ENCODE data around the gene CREB3L4.

The CREB3L4 gene

DNA sequence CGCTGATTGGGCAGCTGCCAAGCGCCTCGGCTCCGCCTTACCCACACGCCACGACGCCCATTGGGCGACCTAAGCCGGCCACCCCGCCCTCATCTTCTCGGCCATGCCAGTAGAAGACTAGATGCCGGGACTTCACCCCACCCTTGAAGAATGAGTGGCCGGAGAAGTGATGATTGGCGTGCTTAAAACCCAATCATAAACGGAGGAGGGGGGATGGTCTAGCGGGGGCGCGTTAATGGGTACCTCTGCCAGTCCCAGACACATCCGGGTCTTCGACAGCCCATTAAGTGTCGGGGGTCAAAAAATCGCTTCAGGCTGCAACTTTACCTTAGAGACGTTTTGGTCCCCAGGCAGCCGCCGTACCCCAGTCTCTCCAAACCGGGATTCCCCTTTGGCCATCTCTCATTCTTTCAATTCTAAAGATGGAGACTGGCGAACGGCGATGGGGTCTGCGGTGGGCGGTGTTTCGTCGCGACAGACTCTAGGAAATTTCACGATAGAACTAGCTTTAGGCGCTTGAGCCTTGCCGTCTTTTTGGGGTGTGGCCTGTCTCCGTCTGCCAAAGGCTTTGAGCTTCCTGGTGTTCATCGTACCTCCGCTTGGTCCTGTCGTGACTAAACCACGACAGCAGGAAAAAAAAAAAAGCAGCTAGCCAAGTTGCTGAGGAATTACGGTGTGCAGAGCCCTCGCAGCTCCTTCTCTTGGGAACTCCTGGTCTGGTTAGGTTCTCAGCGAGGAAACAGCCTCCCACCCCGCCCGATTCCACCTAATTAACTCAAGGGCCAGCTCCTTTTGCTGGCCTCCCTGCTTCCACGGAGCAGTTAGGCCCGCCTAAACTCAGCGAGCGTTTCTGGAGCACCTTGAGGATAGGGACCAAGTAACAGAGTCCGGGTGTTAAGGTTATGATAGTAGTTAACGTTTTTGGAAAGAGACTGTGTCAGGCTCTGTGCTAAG, 44.5 kb upstream of the CREB3L4 start, which contains the start of gene GATAD2B:
Gene GATAD2B (minus strand): TSS at position 1 of the 954 bp plus-strand sequence. CDS start 94,625 bp downstream, outside the sequence.
- peak; percentile 97 for DNase-seq (ENCODE audit: low spot score)
- TF ChIP-seq, protein P1, sequence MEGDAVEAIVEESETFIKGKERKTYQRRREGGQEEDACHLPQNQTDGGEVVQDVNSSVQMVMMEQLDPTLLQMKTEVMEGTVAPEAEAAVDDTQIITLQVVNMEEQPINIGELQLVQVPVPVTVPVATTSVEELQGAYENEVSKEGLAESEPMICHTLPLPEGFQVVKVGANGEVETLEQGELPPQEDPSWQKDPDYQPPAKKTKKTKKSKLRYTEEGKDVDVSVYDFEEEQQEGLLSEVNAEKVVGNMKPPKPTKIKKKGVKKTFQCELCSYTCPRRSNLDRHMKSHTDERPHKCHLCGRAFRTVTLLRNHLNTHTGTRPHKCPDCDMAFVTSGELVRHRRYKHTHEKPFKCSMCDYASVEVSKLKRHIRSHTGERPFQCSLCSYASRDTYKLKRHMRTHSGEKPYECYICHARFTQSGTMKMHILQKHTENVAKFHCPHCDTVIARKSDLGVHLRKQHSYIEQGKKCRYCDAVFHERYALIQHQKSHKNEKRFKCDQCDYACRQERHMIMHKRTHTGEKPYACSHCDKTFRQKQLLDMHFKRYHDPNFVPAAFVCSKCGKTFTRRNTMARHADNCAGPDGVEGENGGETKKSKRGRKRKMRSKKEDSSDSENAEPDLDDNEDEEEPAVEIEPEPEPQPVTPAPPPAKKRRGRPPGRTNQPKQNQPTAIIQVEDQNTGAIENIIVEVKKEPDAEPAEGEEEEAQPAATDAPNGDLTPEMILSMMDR (IDR thresholded peaks at IDR 0.05; ENCODE audit: borderline replicate concordance, control extremely low read depth, extremely low read depth, insufficient read depth, missing control alignments) = no peak
- in situ Hi-C loops (cut with MboI; ENCODE audit: low sequenced_read_pairs, unreplicated experiment) = no loop called here

DNA sequence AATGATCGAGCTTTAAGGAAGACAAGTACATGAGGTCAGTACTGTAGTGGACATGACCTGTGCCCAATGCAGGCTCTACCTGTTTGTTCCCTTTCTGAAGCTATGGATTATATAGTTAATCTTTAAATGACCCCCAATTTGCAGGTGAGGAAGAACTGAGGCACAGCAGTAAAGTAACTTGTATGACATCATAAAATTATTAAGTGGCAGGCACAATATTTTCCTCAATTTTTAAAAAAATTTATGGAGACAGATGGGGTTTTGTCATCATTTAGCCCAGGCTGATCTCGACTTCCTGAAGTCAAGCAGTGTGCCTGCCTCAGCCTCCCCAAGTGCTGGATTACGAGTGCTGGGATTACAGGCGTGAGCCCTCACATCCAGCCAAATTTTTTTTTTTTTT, 41.3 kb upstream of the CREB3L4 start:
- TF ChIP-seq, protein P1 (IDR thresholded peaks at IDR 0.05; ENCODE audit: borderline replicate concordance, control extremely low read depth, extremely low read depth, insufficient read depth, missing control alignments) = no peak
- no peak for DNase-seq (ENCODE audit: low spot score)
- in situ Hi-C loops (cut with MboI; ENCODE audit: low sequenced_read_pairs, unreplicated experiment) = no loop called here

DNA sequence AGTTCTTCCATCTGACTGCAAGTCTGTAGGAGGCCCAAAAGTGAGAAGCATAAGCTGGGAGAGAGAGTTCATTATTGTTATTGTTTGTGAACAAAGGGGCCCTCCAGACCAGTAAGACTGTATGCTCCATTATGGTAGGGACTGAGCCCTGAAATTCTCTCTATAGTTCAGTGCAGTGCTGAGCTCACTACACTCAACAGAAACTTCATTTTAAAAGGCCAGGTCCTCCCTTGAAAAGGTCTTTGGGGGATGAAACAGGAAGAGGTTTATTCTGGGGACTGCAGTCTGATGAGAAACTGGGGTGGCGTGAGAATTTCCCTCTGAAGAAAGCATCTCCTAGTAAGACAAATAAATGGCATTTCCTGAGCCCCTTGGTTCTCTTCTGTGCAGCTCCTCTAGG, 39.5 kb upstream of the CREB3L4 start:
- TF ChIP-seq, protein P1 (IDR thresholded peaks at IDR 0.05; ENCODE audit: borderline replicate concordance, control extremely low read depth, extremely low read depth, insufficient read depth, missing control alignments) = no peak
- peak; percentile 66 for DNase-seq (ENCODE audit: low spot score)
- in situ Hi-C loops (cut with MboI; ENCODE audit: low sequenced_read_pairs, unreplicated experiment) = no loop called here

DNA sequence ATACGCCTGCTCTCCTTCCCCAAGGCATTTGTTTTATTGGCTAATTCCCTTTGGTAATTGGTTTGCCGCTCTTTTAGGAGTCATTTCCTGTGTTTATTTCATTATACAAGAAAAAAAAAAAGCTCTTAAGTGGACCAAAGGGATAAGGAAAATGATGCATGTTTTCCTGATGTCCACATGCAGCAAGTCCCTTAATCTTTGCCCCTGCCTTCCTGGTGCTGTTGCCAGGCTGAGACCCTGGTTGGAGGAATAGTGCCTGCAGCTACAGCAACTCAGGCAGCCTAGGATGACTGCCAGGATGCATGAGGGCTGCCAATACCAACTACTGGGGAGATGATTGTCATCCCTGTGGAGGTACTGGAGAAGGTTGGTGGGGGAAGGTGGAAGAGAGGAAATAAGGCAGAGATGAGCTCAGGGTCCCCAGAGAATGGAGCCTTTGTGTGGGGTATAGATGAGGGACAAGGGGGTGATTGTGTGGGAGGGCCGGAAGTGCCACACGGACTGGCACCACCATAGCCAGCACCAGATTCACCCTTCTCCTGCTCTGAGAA, 38.8 kb upstream of the CREB3L4 start:
- in situ Hi-C loops (cut with MboI; ENCODE audit: low sequenced_read_pairs, unreplicated experiment) = no loop called here
- peak; percentile 12 for DNase-seq (ENCODE audit: low spot score)
- TF ChIP-seq, protein P1 (IDR thresholded peaks at IDR 0.05; ENCODE audit: borderline replicate concordance, control extremely low read depth, extremely low read depth, insufficient read depth, missing control alignments) = no peak

DNA sequence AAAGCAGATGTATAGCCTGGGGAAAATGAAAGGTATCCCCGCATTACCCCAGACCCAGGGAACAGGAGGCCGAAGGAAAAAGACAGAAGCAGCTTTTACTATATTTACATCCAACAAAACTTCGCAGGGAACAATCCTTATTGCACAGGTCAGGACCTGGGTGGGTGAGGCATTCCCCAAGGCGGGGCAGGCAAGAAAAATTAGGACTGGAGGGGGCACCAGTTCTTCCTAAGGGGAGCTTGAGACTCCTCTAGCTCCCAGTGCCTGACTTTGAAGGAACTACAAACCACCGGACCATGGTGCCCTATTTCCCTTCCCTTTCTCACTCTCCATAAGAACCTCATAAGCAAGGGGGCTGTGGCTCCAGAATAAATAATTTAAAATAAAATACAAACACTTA, 38.3 kb upstream of the CREB3L4 start:
- in situ Hi-C loops (cut with MboI; ENCODE audit: low sequenced_read_pairs, unreplicated experiment) = no loop called here
- TF ChIP-seq, protein P1 (IDR thresholded peaks at IDR 0.05; ENCODE audit: borderline replicate concordance, control extremely low read depth, extremely low read depth, insufficient read depth, missing control alignments) = no peak
- no peak for DNase-seq (ENCODE audit: low spot score)

DNA sequence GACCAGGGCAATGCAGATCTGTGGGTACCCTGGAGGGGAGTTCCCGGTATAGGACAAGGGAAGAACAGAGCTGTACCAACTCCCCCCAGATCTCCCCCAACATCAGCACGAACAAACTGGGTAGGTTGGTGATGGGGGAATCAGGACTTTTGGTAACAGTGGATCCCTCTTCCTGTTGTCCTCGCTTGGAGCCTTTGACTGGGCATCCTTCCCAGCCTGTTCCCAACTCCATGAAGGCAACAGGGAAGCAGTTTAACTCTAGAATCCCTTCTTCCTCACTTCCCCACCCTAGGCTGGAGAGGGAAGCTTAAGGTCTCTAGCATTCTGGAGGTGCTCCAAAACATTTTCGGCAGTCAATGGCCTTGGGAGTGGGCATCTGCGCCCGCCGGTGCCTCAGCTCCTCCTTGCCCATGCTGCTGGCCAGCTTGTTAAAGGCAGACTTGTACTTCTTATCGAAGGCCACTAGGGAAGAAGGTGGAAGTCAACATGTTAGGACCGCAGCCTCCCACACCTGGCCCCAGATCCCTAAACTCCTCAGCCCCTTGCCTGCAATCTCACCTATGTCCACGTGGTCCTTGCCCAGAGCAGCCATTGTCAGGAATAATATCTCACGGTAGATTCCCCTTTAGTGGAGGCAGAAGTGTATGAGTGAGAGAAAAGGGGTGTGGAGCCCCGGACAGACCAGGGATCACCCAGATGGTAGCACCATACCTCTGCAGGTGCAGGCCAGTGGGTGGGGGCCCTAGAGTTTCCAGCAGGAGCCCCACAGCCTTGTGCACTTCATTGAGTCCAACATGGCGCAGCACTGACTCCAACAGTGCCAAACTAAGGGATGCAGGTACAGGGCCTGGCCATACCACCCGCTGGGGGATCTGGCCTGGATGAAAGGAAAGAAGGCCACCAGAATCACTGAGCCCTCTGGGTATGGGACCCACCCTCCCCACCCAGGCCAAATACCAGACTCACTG, 37.4 kb upstream of the CREB3L4 start:
- TF ChIP-seq, protein P1 (IDR thresholded peaks at IDR 0.05; ENCODE audit: borderline replicate concordance, control extremely low read depth, extremely low read depth, insufficient read depth, missing control alignments) = no peak
- DNase-seq (ENCODE audit: low spot score) = no peak
- in situ Hi-C loops (cut with MboI; ENCODE audit: low sequenced_read_pairs, unreplicated experiment) = no loop called here
